Dedifferentiated amniotic fluid mesenchymal stem cell (primary cell): ENCODE results near the gene ANK2.
A peak's percentile ranks its signal among the peaks of the same experiment; 100 is the strongest.

ENCODE experiments used
- DNase-seq: peaks from one replicate; pipeline ENCODE4 v3.0.0-alpha.2; 2016; ENCODE audit errors: extremely low spot score

Gene ANK2

DNA sequence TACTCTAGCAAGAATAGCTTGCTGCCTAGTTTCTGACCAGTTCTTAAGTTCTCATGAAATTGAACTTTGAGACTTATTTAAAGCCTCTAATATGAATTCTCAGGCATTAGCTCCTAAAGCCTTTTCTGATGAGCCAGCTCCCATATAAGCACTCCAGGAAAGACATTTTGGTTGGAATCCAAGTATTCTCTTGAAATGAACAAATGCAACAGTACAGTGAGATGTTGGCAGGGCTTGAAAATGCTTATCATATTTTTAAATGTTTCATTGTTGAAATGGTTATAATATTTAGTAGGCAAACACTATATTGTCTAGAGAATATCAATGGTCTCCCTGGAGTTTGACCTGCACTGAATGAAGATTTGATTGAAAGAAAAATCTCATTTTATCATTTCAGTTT lies 240.3 kb downstream of the ANK2 start:
- peak; percentile 76 for DNase-seq

DNA sequence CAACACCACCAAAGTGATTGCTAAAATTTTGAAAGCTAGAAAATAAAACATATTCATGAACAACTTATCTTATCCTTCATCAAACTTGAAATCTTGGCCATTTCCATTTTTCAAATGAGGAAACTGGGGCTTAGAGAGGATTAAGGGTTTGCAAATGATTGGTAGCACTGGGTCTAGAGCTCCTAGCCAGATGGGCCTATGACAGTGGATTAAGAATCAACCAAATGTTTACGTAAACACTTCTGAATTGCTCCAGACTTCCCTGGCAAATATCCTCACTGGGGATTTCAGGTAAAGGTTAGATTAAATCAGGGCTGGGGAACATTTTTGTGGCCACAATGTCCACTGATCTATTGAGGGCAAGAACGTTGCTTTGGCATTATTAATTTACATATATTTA lies 241.2 kb downstream of the ANK2 start:
- DNase-seq: no peak

DNA sequence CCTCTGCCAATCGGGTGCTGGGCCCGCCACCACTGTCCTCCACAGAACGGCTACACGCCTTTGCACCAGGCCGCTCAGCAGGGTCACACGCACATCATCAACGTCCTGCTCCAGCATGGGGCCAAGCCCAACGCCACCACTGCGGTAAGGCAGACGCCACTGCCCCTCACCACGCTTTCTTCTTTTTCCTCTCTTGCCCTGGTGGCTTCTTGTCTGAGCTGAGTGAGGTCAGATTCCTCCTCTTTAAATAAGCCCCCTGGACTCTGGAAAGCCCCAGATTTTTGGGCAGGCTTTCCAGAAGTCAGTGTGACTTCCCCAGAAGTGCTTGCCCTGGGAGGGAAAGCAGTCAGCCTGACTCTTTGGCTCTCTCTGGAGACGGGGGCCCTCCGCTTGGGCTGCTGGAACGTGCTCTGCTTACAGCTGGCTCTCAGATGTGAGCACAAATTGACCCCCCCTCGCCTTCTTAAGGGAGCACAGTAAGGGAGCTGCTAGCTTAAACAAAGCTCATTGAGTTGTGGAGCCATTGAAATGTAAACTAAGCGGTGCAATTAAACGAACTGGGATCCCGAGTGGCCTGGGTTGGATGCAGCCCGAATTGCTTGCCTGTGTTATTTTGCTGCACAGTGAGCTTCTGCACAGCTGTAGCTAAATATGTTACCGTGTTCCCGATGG lies 243.1 kb downstream of the ANK2 start:
- DNase-seq: no peak

DNA sequence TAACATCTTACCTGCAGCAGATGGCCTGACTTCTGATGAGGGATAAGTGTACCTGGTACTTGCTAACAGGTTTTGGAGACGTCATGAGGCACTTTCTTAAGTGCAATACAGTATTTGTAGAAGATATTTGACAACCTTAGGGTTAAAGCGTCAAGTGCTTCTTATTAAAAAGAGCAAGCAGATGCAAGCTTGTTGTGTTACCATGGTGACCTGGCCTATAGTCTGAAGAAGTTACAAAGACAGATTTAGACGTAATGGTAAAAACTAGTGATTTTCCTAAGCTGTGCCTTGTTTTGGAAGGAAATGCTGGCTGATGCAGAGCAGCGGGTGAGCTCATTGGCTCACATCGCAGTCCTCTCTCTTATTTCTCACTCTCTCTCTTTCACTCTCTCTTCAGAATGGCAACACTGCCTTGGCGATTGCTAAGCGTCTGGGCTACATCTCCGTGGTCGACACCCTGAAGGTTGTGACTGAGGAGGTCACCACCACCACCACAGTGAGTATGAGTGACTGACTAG lies 243.6 kb downstream of the ANK2 start:
- DNase-seq: no peak

DNA sequence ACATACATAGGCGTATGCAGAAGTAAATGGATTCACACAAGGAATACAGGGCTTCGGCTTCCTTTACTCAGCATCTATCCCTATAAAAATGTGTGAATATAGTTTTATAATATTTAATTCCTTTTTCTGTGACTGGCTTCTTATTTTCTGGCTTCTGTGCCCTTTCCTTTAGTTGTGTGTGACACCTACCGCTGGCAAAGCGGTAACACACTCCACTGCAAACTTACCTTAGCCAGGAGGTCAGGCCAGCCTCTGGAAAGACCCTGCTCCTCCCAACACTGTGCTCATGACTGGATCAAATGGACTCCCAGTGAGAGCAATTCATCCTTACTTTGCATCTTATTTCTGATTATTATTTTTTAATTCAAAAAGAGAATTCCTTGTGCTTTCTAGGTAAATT lies 244.2 kb downstream of the ANK2 start:
- no peak for DNase-seq

DNA sequence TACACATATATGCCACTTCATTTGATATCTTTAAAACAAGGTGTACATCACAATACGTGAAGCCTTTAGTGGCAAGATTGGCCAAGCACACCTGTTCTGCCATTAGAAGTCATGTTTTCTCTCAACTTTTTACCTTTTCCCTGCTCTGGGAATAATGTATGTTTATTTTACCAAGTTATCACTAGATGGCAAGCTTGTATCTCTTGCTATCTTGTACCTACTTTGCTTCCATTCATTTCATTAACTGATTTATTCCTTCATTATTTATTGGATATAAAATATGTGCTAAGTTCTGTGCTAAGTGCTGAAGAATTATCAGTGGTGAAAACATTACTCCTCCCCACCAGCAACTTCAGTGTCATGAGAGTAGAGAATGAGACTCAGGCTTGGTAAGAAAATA lies 245.5 kb downstream of the ANK2 start:
- no peak for DNase-seq

DNA sequence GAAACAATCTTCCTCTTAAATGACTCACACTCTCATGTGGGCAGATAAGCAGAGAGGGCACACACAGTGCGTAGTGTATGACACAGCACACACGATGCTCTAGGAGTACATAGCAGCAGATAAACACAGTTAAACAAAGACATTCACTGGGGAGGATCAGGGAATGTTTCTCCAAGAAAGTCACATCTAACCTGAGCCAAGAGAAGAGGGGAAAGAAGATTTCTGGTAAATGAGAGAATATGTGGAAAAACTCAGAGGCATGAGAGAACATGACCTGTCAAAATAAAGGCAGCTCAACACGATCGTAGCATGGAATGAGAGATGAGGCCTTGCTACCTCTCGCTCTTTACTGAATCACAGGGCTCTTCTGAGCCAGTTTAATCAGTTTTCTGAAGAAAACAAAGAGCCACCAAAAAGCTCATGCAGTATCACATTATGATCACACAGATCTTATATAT lies 251.0 kb downstream of the ANK2 start:
- DNase-seq: no peak

DNA sequence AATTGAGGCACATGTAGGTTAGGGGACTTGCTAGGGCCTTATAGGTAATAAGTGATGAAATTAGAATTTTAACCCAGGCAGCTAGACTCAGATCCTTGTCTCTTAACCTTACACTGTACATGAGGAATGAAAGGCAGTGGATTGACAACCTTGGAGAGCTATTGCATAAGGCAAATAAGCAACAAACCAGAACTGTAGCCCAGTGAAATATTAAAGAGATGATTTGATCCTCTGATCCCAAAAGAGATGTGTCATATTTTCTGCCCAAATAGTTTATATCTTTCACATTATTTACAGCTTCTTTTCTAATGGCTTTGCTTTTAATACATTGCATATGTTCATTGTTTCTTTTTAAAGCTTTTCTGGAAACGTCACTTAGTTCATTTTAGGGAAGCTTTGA lies 252.6 kb downstream of the ANK2 start:
- no peak for DNase-seq

DNA sequence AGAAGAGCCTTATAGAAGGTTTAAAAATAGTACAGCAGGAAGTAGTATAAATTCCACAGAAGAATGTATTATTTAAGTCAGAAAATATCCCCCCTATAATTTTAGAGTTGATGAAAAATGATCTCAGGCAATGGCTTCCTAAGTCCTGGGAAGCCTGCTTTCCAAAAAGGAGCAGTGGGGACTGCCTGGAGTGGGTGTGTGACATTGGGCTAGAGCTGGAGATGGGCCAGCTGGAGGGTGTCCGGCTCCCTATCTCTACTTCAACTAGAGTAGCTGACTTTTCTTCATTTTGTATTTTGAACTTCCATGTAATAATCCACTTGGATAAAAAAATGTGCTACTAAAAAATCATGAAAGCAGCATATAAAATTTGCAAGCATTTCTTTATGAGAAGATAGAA lies 253.9 kb downstream of the ANK2 start:
- DNase-seq: no peak

DNA sequence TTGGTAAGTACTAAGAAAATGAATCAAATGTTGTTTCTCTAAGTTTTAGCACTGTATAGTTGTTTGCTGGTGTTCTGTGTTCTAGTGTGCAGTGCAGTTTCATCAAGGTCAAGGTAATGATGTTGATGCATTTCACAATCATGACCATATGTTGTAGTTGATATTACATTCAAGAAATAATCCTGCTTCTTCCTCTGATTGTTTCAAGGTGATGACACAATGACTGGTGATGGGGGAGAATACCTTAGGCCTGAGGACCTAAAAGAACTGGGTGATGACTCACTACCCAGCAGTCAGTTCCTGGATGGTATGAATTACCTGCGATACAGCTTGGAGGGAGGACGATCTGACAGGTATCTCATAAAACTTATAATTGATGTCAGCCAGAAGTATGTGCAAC lies 261.6 kb downstream of the ANK2 start:
- no peak for DNase-seq

DNA sequence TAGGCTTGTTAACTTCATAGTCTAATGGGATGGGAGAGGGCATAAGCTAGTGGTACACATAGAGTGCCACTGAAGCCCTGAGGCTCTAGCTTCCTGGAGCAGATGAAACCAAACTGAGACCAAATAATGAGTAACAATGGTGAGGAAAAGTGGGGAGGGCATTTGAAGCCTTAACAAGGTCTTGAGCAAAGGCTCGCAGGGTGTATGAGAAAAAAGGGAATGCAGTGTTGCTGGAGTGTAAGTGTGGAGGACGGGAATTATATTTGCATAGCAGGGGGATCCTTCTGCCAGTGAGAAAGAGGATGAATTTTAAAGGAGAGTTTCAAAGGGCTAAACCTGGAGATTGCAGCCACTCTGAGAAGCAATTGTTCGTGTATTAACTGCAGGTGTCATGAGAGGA lies 263.1 kb downstream of the ANK2 start:
- no peak for DNase-seq

DNA sequence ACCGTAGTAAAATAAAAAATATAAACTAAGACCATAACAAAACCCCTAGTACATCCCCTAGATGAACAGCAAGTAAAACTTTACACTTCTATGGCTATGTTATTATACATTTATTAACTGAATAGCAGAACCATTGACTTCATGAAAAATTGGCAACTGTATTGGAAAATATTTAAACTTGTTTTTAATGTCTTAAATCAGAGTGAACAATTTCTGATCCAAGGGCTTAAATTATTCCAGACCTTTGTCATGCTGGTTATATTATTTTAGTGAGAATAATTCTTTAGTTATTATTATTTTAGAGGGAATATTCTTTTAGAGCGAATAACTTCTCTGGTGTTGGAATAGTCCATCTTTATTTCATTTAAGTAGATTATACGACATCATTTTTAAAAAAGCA lies 265.0 kb downstream of the ANK2 start:
- no peak for DNase-seq

DNA sequence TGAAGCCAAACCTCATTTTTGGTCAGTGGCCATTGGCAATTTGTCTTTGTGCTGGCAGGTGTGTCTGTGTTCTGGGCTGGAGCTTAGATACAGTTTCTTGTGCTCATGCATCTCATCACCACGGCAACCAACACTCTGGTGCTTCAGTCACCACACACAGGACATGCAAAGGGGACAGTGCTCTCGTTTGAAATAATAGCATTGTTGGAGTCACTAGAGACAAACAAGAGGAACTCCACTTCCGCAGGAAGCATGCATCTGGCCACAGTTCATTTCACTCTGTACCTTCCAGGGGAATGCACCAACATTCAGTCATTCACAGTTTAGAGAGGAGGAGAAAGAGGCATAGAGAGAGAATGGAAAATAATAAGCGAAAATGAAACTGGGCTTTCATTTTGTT lies 267.4 kb downstream of the ANK2 start:
- DNase-seq: no peak

DNA sequence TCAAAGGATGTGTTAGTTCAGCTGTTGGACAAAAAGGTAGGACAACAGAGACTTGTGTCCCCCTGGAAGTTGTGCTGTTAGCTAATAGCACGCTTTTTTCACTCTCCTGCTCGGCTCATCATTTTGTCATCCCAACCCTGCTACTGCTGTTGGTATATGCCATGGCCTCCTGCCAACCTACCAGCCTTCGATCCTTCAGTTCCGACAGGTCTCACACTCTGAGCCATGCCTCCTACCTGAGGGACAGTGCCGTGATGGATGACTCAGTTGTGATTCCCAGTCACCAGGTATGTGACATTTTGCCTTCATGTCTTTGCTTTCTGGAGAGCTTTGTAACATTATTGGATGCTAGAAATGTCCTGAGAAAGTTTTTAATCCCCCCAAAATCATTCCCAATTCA lies 268.1 kb downstream of the ANK2 start:
- DNase-seq: no peak

DNA sequence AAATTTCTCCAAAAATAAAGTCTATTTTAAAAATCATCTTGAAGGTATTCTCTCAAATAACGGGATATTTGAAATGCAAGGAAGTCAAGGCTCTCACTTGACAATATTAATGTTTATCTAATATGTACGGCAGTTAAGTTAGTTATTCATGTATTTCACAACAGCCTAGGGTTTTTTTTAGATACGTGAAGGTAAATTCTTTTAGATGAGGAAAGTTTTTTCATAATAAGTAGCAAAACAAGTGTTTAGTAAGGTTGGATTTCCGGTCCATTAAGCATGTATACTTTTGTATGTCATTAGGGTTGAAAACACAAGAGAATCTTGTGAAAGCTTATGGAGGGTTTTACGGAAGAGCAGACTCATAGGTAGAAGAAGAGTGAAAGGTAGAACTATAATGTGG lies 273.3 kb downstream of the ANK2 start:
- no peak for DNase-seq

DNA sequence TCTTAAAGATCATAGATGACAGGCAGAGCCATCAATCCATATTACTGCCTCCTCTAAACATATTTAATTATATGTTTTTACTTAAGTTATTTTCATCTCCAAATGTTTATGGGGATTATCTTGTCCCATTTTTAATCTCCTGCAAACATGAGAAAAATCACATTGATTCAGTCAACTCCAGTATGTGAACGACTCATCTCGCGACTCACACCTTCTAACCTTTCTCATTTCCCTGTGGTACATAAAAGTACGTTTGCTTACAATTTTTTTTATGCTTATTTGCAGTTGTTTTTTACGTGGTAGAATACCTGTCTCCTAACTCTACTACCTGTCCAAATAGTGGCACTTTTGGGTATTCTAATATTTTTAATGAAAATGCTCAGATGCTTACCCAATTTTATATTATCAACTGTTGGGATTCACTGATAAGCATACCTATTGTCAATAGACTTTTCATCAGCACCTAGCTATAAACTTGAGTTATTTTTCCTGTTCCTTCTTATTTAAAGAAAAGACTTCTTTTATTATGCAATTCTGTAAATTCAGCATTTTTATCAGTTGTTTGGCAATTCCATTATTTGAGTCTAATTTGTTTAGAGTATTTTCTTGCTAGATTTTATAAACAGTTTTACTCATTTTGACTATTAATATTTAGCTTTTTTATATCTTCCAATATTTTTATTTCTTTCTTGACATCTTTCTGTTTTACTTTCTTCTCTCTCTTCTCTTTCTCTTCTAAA lies 276.6 kb downstream of the ANK2 start:
- DNase-seq: no peak

DNA sequence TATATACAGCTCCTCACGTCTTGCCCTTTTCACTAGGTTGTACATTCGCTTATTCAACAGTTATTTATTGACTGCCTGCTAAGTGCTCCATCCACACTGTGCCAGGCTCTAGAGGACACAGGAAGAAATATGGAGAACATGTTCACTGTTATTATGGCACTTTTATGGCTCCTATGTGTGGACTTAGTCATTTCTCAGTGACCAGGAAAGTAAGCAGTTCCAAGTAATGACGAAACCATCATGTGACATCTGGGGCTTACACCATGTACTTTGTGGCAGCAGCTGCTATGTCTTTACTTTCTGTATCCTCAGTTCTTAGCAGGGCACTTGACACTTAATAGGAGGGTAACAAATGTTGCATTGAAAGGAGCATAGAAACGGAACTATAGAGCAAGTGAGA lies 278.0 kb downstream of the ANK2 start:
- no peak for DNase-seq

DNA sequence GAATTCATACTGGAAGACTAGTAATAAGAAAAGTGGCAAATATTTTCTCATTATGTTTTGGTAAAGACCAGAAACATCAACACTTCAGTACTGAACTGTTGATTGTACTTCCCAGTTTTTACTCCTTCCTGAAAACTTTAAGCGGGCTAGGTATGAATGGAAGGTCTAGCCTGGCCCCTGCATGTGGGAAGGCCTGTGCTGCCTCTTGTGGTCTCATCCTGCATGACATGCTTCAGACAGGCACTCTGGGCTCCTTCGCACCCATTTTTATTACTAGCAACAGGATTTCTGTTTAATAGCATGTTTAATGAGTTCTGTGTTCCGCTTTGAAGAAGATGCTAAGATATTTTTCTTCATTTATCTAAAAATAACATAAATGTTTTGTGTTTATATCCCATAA lies 279.1 kb downstream of the ANK2 start:
- no peak for DNase-seq

DNA sequence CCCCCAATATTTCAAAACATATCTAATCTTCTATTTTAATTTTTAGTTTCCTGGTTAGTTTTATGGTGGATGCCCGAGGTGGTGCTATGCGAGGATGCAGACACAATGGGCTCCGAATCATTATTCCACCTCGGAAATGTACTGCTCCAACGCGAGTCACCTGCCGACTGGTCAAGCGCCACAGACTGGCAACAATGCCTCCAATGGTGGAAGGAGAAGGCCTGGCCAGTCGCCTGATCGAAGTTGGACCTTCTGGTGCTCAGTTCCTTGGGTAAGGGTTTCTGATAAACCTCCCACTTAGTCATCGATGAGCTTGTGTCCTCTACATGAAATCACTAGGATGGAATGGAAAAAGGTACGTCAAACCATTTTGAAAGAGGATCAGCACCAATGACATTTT lies 280.7 kb downstream of the ANK2 start:
- DNase-seq: no peak

DNA sequence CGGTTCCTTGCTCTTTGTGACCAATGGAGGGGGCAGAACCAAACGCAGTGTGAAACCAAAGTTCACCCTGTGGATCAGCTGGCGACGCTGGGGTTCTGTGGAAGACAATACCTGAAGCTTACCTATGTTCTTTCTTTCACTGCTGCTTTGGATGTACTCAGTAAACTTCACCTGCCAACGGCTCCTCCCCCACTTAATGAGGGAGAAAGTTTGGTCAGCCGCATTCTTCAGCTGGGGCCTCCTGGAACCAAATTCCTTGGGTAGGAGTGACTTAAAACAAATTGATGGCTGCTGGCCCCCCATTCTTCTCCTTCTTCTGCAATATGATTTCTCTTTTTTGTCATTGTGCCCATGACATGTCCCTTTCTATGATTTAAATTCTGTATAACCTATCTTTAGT lies 282.4 kb downstream of the ANK2 start:
- DNase-seq: no peak

DNA sequence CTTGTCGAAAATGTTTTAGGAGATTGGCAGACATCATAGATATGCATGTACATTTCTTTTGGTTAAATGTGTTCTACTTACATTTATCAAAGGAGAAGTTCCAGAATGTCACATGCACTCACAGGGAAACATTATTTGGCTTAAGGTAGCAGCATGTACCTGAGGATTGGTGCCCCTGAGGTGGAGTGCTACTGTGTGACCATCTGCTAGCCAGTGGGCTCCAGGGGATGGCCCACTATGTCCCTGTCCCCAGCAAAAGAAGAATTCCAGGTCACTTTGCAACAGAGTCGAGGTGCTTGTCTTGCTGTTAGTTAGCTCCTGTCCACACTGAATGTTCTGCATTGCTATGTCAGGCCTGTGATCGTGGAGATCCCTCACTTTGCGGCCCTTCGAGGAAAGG lies 283.2 kb downstream of the ANK2 start:
- no peak for DNase-seq

DNA sequence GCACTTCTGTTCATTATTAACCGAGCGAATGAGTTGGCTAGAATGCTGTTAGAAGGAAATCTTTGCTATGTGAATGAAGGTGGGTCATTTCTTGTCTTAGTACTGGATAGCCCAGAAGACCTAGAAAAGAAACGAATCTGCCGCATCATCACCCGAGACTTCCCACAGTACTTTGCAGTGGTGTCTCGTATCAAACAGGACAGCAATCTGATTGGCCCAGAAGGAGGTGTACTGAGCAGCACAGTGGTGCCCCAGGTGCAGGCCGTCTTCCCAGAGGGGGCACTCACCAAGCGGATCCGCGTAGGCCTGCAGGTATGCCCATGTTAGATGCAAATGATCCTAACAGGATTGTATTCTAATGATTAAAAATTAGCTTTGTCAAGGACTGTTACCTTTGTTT lies 286.3 kb downstream of the ANK2 start:
- DNase-seq: no peak

DNA sequence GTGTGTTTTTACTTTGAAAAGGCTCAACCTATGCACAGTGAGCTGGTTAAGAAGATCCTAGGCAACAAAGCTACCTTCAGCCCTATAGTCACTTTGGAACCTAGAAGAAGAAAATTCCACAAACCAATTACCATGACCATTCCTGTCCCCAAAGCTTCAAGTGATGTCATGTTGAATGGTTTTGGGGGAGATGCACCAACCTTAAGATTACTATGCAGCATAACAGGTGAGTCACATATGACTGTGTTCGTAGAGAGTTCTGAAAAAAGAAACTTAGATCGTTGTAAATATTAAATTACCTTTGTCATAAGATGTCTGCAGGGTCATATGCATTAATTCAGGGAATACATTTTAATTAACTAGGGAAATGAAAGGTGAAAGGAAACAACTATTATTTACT lies 287.1 kb downstream of the ANK2 start:
- no peak for DNase-seq

DNA sequence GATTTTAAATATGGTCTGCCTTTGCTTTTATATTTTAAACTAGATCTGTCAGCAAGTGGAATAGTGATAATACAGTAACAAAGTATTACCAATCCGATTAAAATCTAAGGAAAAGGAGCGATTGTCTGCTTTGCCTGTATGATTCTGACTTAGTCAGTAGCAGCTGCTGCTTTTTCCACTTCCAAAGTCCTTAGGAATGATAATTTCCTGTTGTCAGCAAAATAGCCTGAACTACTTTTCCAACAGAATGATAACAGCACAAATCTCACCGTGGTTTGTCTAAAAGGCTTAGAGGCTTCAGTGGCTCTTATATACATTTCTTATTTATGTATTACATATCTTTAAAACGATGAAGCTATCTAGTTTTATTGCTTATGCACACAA lies 290.0 kb downstream of the ANK2 start:
- DNase-seq: no peak
